Endothelial cell of umbilical vein (primary cell): ENCODE measurements around the gene DNAI1. TPM values are rescaled to one million over a fixed set of nuclear protein-coding genes. Genes with fewer than 3 reads are reported as not detected.
A peak's percentile ranks its signal among the peaks of the same experiment; 100 is the strongest.

Experiments used
- BruUV-seq: library from RNA; stranded (reverse); fragments of 400-500 nt; replicated peaks from 2 replicates; lab custom pipeline; 2021; lab: Mats Ljungman, UMichigan
- CTCF ChIA-PET: fragments of 300-600, 350-600 bp; sonication (Branson Sonifier 250); formaldehyde crosslinking; loops from one replicate; lab custom pipeline; 2021; ENCODE audit warnings: antibody characterized with exemption, inconsistent platforms; lab: Charles Lee
- POLR2A ChIA-PET: fragments of 300-600, 350-600 bp; sonication (Branson Sonifier 250); formaldehyde crosslinking; loops from one replicate; lab custom pipeline; 2021; ENCODE audit warnings: antibody characterized with exemption, inconsistent platforms; lab: Charles Lee
- DNase-seq: peaks from one replicate; pipeline ENCODE4 v3.0.0-alpha.2; 2011; ENCODE audit warnings: low read depth, low spot score
- FAIRE-seq: peaks from 2 replicates; lab custom pipeline; 2011; peaks lifted over from hg19 to GRCh38; lab: Jason Lieb, UNC
- H2AFZ ChIP-seq: 2 replicates; pipeline ENCODE4 v1.6.0; 2012; ENCODE audit warnings: low read depth, low read length, control low read depth, inconsistent platforms
- H3K27ac ChIP-seq: 2 replicates; pipeline ENCODE4 v1.5.1; 2011; ENCODE audit warnings: low read depth, mild to moderate bottlenecking, control low read depth, low read length, moderate library complexity; ENCODE audit not compliant: insufficient read depth
- H3K27me3 ChIP-seq, 2 experiments: 2 replicates each; pipeline versions ENCODE4 v1.6.0 to v1.6.1; 2011; ENCODE audit warnings: low read length in 2 of 2, mixed read lengths in 1 of 2; ENCODE audit not compliant: control insufficient read depth in 2 of 2, insufficient read depth in 2 of 2
- H3K36me3 ChIP-seq, 2 experiments: 2 replicates in 1 of 2; 3 replicates in 1 of 2; pipeline ENCODE4 v1.5.1; 2011; ENCODE audit warnings: low read length in 2 of 2, mild to moderate bottlenecking in 1 of 2, moderate library complexity in 1 of 2; ENCODE audit not compliant: control insufficient read depth in 2 of 2, insufficient read depth in 2 of 2; ENCODE audit errors: extremely low read depth in 1 of 2
- H3K4me1 ChIP-seq: 3 replicates; pipeline ENCODE4 v1.5.1; 2011; ENCODE audit warnings: mild to moderate bottlenecking, low read length; ENCODE audit not compliant: control insufficient read depth, insufficient read depth; ENCODE audit errors: extremely low read depth
- H3K4me2 ChIP-seq: 2 replicates; pipeline ENCODE4 v1.6.1; 2011; ENCODE audit warnings: low read length, control low read depth, mixed read lengths; ENCODE audit not compliant: insufficient read depth
- H3K4me3 ChIP-seq, 3 experiments: fragments of 200-600 bp in 1 of 3; sonication (generic), shearing (Covaris generic) in 1 of 3; replicated peaks in 1 of 3; 2 replicates each; pipeline ENCODE4 v1.5.1; 2011 to 2016; ENCODE audit warnings: control low read depth in 3 of 3, low read length in 3 of 3, mild to moderate bottlenecking in 2 of 3, inconsistent platforms in 1 of 3, low read depth in 1 of 3, moderate library complexity in 1 of 3; ENCODE audit not compliant: insufficient read depth in 1 of 3
- H3K79me2 ChIP-seq: 2 replicates; pipeline ENCODE4 v1.6.0; 2012; ENCODE audit warnings: low read length, inconsistent platforms; ENCODE audit not compliant: control insufficient read depth, insufficient read depth
- H3K9ac ChIP-seq: replicated peaks from 2 replicates; pipeline ENCODE3; 2011; ENCODE audit warnings: low read length, control low read depth; ENCODE audit not compliant: insufficient read depth; ENCODE audit errors: extremely low read depth
- H3K9me1 ChIP-seq: replicated peaks from 3 replicates; pipeline ENCODE4 v1.6.0; 2011; ENCODE audit warnings: mild to moderate bottlenecking, low read length; ENCODE audit not compliant: control insufficient read depth, insufficient read depth; ENCODE audit errors: extremely low read depth
- H3K9me3 ChIP-seq: replicated peaks from 2 replicates; pipeline ENCODE4 v1.5.1; 2012; ENCODE audit warnings: low read length, inconsistent platforms; ENCODE audit not compliant: control insufficient read depth, insufficient read depth
- H4K20me1 ChIP-seq: replicated peaks from 2 replicates; pipeline ENCODE3; 2011; ENCODE audit warnings: mild to moderate bottlenecking, low read length; ENCODE audit not compliant: control insufficient read depth, insufficient read depth; ENCODE audit errors: extremely low read depth
- EZH2 ChIP-seq: IDR thresholded peaks from 2 replicates; pipeline ENCODE4 v1.6.1; 2012; ENCODE audit warnings: borderline replicate concordance, low read depth, mild to moderate bottlenecking, moderate library complexity, low read length, inconsistent platforms; ENCODE audit not compliant: severe bottlenecking
- FOS ChIP-seq: IDR thresholded peaks from 2 replicates; pipeline ENCODE4 v1.6.1; 2011; ENCODE audit warnings: mild to moderate bottlenecking, low read length, moderate library complexity, borderline replicate concordance; ENCODE audit not compliant: insufficient read depth
- GATA2 ChIP-seq: IDR thresholded peaks from 2 replicates; pipeline ENCODE4 v1.7.0; 2011; ENCODE audit warnings: low read depth, mild to moderate bottlenecking, moderate library complexity, mixed read lengths, low read length; ENCODE audit not compliant: insufficient read length, insufficient read depth
- JUN ChIP-seq: IDR thresholded peaks from 2 replicates; pipeline ENCODE4 v1.6.1; 2011; ENCODE audit warnings: borderline replicate concordance, low read depth; ENCODE audit not compliant: insufficient read length, insufficient read depth
- MAX ChIP-seq: IDR thresholded peaks from 2 replicates; pipeline ENCODE4 v1.6.1; 2011; ENCODE audit not compliant: insufficient read depth, insufficient read length
- MYC ChIP-seq: IDR thresholded peaks from one replicate; pipeline ENCODE4 v1.6.1; 2011; ENCODE audit warnings: mild to moderate bottlenecking, low read depth, low read length
- POLR2A ChIP-seq: IDR thresholded peaks from 2 replicates; pipeline ENCODE4 v1.6.1; 2012; ENCODE audit warnings: low read depth, mild to moderate bottlenecking, control low read depth, low read length
- POLR2AphosphoS5 ChIP-seq: IDR thresholded peaks from 2 replicates; pipeline ENCODE4 v1.6.1; 2012; ENCODE audit warnings: low read depth, mild to moderate bottlenecking, control low read depth, low read length, moderate library complexity; ENCODE audit not compliant: insufficient read depth
- dilution Hi-C: fragments of 300-500 bp; cut with MboI; formaldehyde crosslinking; loops from one replicate; pipeline ENCODE4 v1.15.0; 2019; ENCODE audit warnings: low sequenced_read_pairs; ENCODE audit not compliant: extremely low pct_ligation_motif_present
- intact Hi-C: fragments of 100-400 bp; cut with micrococcal nuclease; formaldehyde crosslinking; loops from one replicate; pipeline ENCODE4 v1.10.0; 2022
- polyA plus RNA-seq, 4 experiments: library from polyadenylated mRNA; depleted of rRNA in 3 of 4; stranded (reverse) in 3 of 4; unstranded in 1 of 4; fragments of >200 nt; gene quantifications; 2 replicates each; pipeline versions ENCODE4 v1.2.1 to v1.2.3, GENCODE V29; 2011 to 2012; ENCODE audit warnings: missing spikeins in 1 of 4
- total RNA-seq: library from RNA; stranded (reverse); gene quantifications from 2 replicates; pipeline ENCODE4 v1.2.3, GENCODE V29; 2021
- TF ChIP-seq, protein P1 (sequence below), 2 donors: IDR thresholded peaks; 1 replicate in 1 of 2; 2 replicates in 1 of 2; pipeline ENCODE4 v1.5.1; 2011; ENCODE audit warnings: low read length in 2 of 2, mild to moderate bottlenecking in 2 of 2, moderate library complexity in 2 of 2, control low read depth in 1 of 2, inconsistent platforms in 1 of 2, low read depth in 1 of 2; ENCODE audit not compliant: insufficient read depth in 1 of 2; ENCODE audit errors: extremely low read depth in 1 of 2

Gene DNAI1
- total and polyA plus RNA-seq, 2 donors (not counting 3 experiments of a cell fraction or from before 2014, with no cell fraction given), result not detected

DNA sequence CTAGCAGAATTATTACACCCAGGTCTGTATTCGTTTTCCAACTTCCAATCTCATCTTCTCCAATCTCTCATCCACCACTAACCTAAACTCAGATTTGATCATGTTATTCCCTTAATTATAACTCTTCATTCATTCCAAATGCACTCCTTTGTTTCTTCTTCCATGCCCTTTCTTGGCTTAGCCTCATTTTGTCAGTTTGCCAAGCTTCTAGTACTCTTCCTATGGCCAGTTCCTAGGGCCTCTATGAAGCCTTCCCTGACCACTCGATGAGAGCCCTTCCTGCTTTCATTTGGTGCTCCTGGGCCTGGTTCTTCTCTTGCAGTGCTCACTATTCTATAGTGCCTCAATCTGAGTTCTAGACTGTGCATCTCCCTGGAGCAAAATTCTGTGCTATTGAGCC, 6.0 kb upstream of the DNAI1 start:
- FAIRE-seq, result peak; percentile 58

More for the DNA sequence above, 6.0 kb upstream of the DNAI1 start:
- Histone ChIP-seq H3K4me1 (peaks cover 27% of the 10 kb centered on the region), H3K4me3 (no peak overlapping the region), H4K20me1 (peaks cover 3% of the 10 kb centered on the region), H2AFZ (no peak overlapping the region), H3K36me3 (no peaks in the 10 kb centered on the region), H3K79me2 (peaks cover 60% of the 10 kb centered on the region), H3K4me2 (no peak overlapping the region), H3K9me3 (no peaks in the 10 kb centered on the region), H3K27me3 (no peaks in the 10 kb centered on the region), H3K27ac (no peak overlapping the region), H3K9me1 (no peaks in the 10 kb centered on the region), H3K9ac (no peak overlapping the region)
- ChIA-PET POLR2A (no interaction called here), CTCF (interaction anchor here (1.6 to 6.3 kb wide), 6 partner anchors 7 to 139 kb away, joined by 5 to 37 read pairs (median 15); no protein-coding TSS in a partner anchor)
- intact Hi-C loops (loop anchor here (1.0 kb wide), 1 partner anchor 11 kb away; no protein-coding TSS in a partner anchor), dilution Hi-C loops (no loop called here)
- no TSS peak for BruUV-seq
- peak; percentile 56 for DNase-seq
- no peak for TF ChIP-seq EZH2
- no peak for TF ChIP-seq GATA2
- TF ChIP-seq JUN, result no peak
- TF ChIP-seq FOS, result no peak
- TF ChIP-seq, protein P1, sequence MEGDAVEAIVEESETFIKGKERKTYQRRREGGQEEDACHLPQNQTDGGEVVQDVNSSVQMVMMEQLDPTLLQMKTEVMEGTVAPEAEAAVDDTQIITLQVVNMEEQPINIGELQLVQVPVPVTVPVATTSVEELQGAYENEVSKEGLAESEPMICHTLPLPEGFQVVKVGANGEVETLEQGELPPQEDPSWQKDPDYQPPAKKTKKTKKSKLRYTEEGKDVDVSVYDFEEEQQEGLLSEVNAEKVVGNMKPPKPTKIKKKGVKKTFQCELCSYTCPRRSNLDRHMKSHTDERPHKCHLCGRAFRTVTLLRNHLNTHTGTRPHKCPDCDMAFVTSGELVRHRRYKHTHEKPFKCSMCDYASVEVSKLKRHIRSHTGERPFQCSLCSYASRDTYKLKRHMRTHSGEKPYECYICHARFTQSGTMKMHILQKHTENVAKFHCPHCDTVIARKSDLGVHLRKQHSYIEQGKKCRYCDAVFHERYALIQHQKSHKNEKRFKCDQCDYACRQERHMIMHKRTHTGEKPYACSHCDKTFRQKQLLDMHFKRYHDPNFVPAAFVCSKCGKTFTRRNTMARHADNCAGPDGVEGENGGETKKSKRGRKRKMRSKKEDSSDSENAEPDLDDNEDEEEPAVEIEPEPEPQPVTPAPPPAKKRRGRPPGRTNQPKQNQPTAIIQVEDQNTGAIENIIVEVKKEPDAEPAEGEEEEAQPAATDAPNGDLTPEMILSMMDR (IDR thresholded peaks at IDR 0.05; ENCODE audit: extremely low read depth in 1 of 2, insufficient read depth in 1 of 2, low read depth in 1 of 2, low read length in 2 of 2), result no peak
- no peak for TF ChIP-seq POLR2AphosphoS5
- no peak for TF ChIP-seq MAX
- TF ChIP-seq POLR2A, result no peak
- TF ChIP-seq MYC, result no peak
